HG02840 (cell line): ENCODE measurements around the gene CD160.

Source experiments
- ATAC-seq: cut with Tn5 transposase; IDR thresholded peaks from one replicate; pipeline ENCODE4 v1.9.1; 2021; ENCODE audit warnings: mild to moderate bottlenecking, moderate library complexity, moderate number of reproducible peaks; ENCODE audit not compliant: unreplicated experiment, low FRiP score

Gene CD160

GRCh38 chr1:145788580-145788979 is 69.3 kb downstream of the CD160 start:
- no peak for ATAC-seq
